Adrenal gland (tissue), 12 donors: ENCODE data around the gene VPS9D1. TPM values are rescaled to one million over a fixed set of nuclear protein-coding genes. Genes with fewer than 3 reads are reported as not detected.
A peak's percentile ranks its signal among the peaks of the same experiment; 100 is the strongest.
"Not testable (repeated sequence)": the region's sequence is repeated elsewhere in the genome, so short reads cannot be mapped to it uniquely, and the experiment has no call there.

Experiments
- DNase-seq, 7 donors: peaks; one replicate each; pipeline ENCODE4 v3.0.0-alpha.2; 2019 to 2020
- H3K27ac ChIP-seq, 5 donors: fragments of 200-600 bp; sonication (generic) in 4 of 5; 1 replicate in 3 of 5; 2 replicates in 2 of 5; pipeline versions ENCODE4 v1.5.1 to v1.8.0; 2016 to 2020; ENCODE audit warnings: mild to moderate bottlenecking in 1 of 5
- H3K27me3 ChIP-seq: fragments of 200-600 bp; 2 replicates; pipeline ENCODE4 v1.8.0; 2021
- H3K36me3 ChIP-seq, 2 donors: fragments of 200-600 bp; replicated peaks in 1 of 2; 1 replicate in 1 of 2; 2 replicates in 1 of 2; pipeline versions ENCODE4 v1.5.1 to v1.8.0; 2018 to 2022
- H3K4me1 ChIP-seq, 2 donors: fragments of 200-600 bp; replicated peaks in 1 of 2; 1 replicate in 1 of 2; 2 replicates in 1 of 2; pipeline versions ENCODE4 v1.5.1 to v1.8.0; 2018 to 2021
- H3K4me3 ChIP-seq, 4 donors: fragments of 200-600 bp; sonication (generic) in 3 of 4; one replicate each; pipeline ENCODE4 v1.5.1; 2016 to 2018
- H3K9me3 ChIP-seq, 3 donors: fragments of 200-600 bp; sonication (generic) in 1 of 3; replicated peaks in 1 of 3; 1 replicate in 2 of 3; 2 replicates in 1 of 3; pipeline versions ENCODE4 v1.5.1 to v1.8.0; 2016 to 2021
- CTCF ChIP-seq, 6 experiments: fragments of 450-650 bp in 4 of 6; fragments of 200-600 bp in 2 of 6; sonication (generic) in 1 of 6; IDR thresholded peaks; 1 replicate in 5 of 6; 2 replicates in 1 of 6; pipeline versions ENCODE4 v1.5.1 to v1.8.0; 2016 to 2021; ENCODE audit warnings: antibody characterized with exemption in 6 of 6, mild to moderate bottlenecking in 2 of 6, moderate library complexity in 1 of 6
- POLR2A ChIP-seq, 2 donors: fragments of 450-650 bp; IDR thresholded peaks; one replicate each; pipeline ENCODE4 v1.6.1; 2017; ENCODE audit warnings: antibody characterized with exemption in 2 of 2, mild to moderate bottlenecking in 2 of 2, moderate library complexity in 1 of 2
- WGBS, 4 donors: extraction: QIAGEN DNeasy Blood & Tissue Kit in 2 of 4; methylation state at CpG; one replicate each; pipeline versions ENCODE4 v1.1.5 to v1.1.7; 2013 to 2017; 5-methylcytosine and 5-hydroxymethylcytosine counted together
- intact Hi-C, 2 donors: fragments of 100-400 bp; cut with DNase I; formaldehyde crosslinking; loops; one replicate each; pipeline versions ENCODE4 v1.14.1 to v1.15.0; 2022 to 2023
- polyA plus RNA-seq, 3 donors: library from polyadenylated mRNA; stranded (reverse); fragments of 200-250 nt in 2 of 3; fragments of 350-450 nt in 1 of 3; fragmentation: Illumina TruSeq in 1 of 3; extraction: RNeasy Lipid Tissue Mini Kit (QIAGEN cat#74804) in 1 of 3; gene quantifications; one replicate each; pipeline ENCODE4 v1.2.3, GENCODE V29; 2013 to 2014
- total RNA-seq, 9 donors: library from RNA; depleted of rRNA in 4 of 9; stranded (reverse); fragments of >200 nt in 4 of 9; fragments of 120-200 nt in 1 of 9; fragmentation: NEBNext Ultra II Directional in 1 of 9; extraction: Animal tissue kit (Norgen Biotek cat#: 25700) in 1 of 9; gene quantifications; one replicate each; pipeline versions ENCODE4 v1.1.0 to v1.2.4, GENCODE V29; 2013 to 2023
- donor health status: healthy with polysubstance abuse.
- donor health status: Bipolar disorder and iron deficiency.
- donor health status: DM: yes; HTN: yes; CAD: no.
- donor health status: DM: no; HTN: no; CAD: no.
- donor health status: DM: no; HTN: no; CAD: no.
- donor health status: DM: yes; HTN: yes; CAD: no.

Gene VPS9D1
- total and polyA plus RNA-seq, 12 donors: 3.9 to 102 (median 23.2) TPM

- intact Hi-C loops: no loop called here
- TF ChIP-seq CTCF (IDR thresholded peaks at IDR 0.05): no peak
- TF ChIP-seq POLR2A (IDR thresholded peaks at IDR 0.05): no peak
- Histone ChIP-seq H3K36me3 (no peaks in the 10 kb centered on the region), H3K4me3 (no peak overlapping the region), H3K9me3 (no peaks in the 10 kb centered on the region), H3K27ac (no peak overlapping the region), H3K27me3 (no peaks in the 10 kb centered on the region), H3K4me1 (no peaks in the 10 kb centered on the region)
- DNase-seq: no peak
- 75 to 82% (median 80%) methylated on average over 6 to 10 of the region's 10 CpGs for WGBS, 4 donors
These were observed 49.9 kb downstream of the VPS9D1 start for GRCh38 chr16:89670496-89671431.

- DNase-seq: no peak
- TF ChIP-seq POLR2A (IDR thresholded peaks at IDR 0.05): no peak
- no peaks in the 10 kb centered on the region for H3K4me1 ChIP-seq
- H3K4me3 ChIP-seq: no peak overlapping the region
- H3K27ac ChIP-seq: no peak overlapping the region
- intact Hi-C loops: no loop called here
- no peaks in the 10 kb centered on the region for H3K9me3 ChIP-seq
- no peaks in the 10 kb centered on the region for H3K36me3 ChIP-seq
- no peaks in the 10 kb centered on the region for H3K27me3 ChIP-seq
- 78 to 91% (median 89%) methylated on average over 3 to 13 of the region's 13 CpGs for WGBS, 4 donors
These were observed 50.9 kb downstream of the VPS9D1 start for GRCh38 chr16:89669755-89670154.

GRCh38 chr16:89668790-89669158, 51.9 kb downstream of the VPS9D1 start:
- intact Hi-C loops: no loop called here
- Histone ChIP-seq H3K36me3 (no peaks in the 10 kb centered on the region), H3K4me3 (no peak overlapping the region), H3K4me1 (no peaks in the 10 kb centered on the region), H3K27ac (no peak overlapping the region), H3K9me3 (no peaks in the 10 kb centered on the region), H3K27me3 (no peaks in the 10 kb centered on the region)
- TF ChIP-seq CTCF (IDR thresholded peaks at IDR 0.05): no peak
- no peak for TF ChIP-seq POLR2A (IDR thresholded peaks at IDR 0.05)
- WGBS, 4 donors: 68 to 76% (median 73%) methylated on average over 4 to 5 of the region's 5 CpGs
- DNase-seq: no peak

- intact Hi-C loops: no loop called here
- Histone ChIP-seq H3K4me3 (no peak overlapping the region), H3K27ac (no peak overlapping the region), H3K9me3 (no peaks in the 10 kb centered on the region), H3K36me3 (no peaks in the 10 kb centered on the region), H3K4me1 (no peaks in the 10 kb centered on the region), H3K27me3 (no peaks in the 10 kb centered on the region)
- no peak for TF ChIP-seq CTCF (IDR thresholded peaks at IDR 0.05)
- TF ChIP-seq POLR2A (IDR thresholded peaks at IDR 0.05): no peak
- DNase-seq: no peak
- WGBS, 4 donors: 74 to 86% (median 80%) methylated on average over 7 to 9 of the region's 9 CpGs
These were observed 53.1 kb downstream of the VPS9D1 start for GRCh38 chr16:89667633-89668032.

GRCh38 chr16:89667000-89667399, 53.7 kb downstream of the VPS9D1 start:
- TF ChIP-seq CTCF (IDR thresholded peaks at IDR 0.05): peak in 2 of 6 experiments; percentile 10 to 46
- H3K27me3 ChIP-seq, H3K36me3 ChIP-seq, H3K9me3 ChIP-seq, intact Hi-C loops, H3K27ac ChIP-seq, H3K4me1 ChIP-seq, H3K4me3 ChIP-seq: not testable (repeated sequence)
- DNase-seq: peak in 6 of 7 donors; percentile 36 to 69 (median 50)
- 29 to 48% (median 36%) methylated on average over 4 to 7 of the region's 7 CpGs for WGBS, 4 donors

GRCh38 chr16:89664238-89664637, 56.5 kb downstream of the VPS9D1 start:
- H3K27ac ChIP-seq, DNase-seq, H3K4me1 ChIP-seq, H3K9me3 ChIP-seq, H3K36me3 ChIP-seq, H3K4me3 ChIP-seq, intact Hi-C loops, H3K27me3 ChIP-seq: not testable (repeated sequence)
- 81 to 89% (median 84%) methylated on average over 10 to 11 of the region's 11 CpGs for whole genome bisulfite sequencing, 4 donors
